ENCODE results near the gene RPL12.
"Not testable (repeated sequence)": the region's sequence is repeated elsewhere in the genome, so short reads cannot be mapped to it uniquely, and the experiment has no call there.

Gene RPL12

GRCh38 chr9:127473501-127473900 lies 22.3 kb upstream of the RPL12 start:
- TF ChIP-seq EZH2phosphoT487 (IDR thresholded peaks at IDR 0.05; ENCODE audit: borderline replicate concordance, low read length): no peak
- TF ChIP-seq CTCF (IDR thresholded peaks at IDR 0.05; ENCODE audit: low read depth, low read length, poor library complexity, severe bottlenecking): no peak
- Histone ChIP-seq H3K9me3 (ENCODE audit: control insufficient read depth, insufficient read depth, low read length) (no peaks in the 10 kb centered on the region), H3K9me2 (replicated peaks; ENCODE audit: control insufficient read depth, low read length) (no peaks in the 10 kb centered on the region), H4K20me1 (ENCODE audit: control insufficient read depth, insufficient read depth, low read depth, low read length) (no peaks in the 10 kb centered on the region), H3K79me2 (ENCODE audit: control insufficient read depth, low read length) (no peaks in the 10 kb centered on the region), H3K36me3 (ENCODE audit: control insufficient read depth, low read length) (no peaks in the 10 kb centered on the region), H3K27ac (ENCODE audit: low read depth, low read length) (no peak overlapping the region), H3K4me3 (ENCODE audit: low read length) (no peak overlapping the region), H3F3A (ENCODE audit: control insufficient read depth, insufficient read depth) (no peaks in the 10 kb centered on the region), H3K4me1 (ENCODE audit: control insufficient read depth, low read length) (no peaks in the 10 kb centered on the region), H3K4me2 (ENCODE audit: low read length) (no peak overlapping the region), H3K27me3 (ENCODE audit: control insufficient read depth, low read length) (no peaks in the 10 kb centered on the region)

DNA sequence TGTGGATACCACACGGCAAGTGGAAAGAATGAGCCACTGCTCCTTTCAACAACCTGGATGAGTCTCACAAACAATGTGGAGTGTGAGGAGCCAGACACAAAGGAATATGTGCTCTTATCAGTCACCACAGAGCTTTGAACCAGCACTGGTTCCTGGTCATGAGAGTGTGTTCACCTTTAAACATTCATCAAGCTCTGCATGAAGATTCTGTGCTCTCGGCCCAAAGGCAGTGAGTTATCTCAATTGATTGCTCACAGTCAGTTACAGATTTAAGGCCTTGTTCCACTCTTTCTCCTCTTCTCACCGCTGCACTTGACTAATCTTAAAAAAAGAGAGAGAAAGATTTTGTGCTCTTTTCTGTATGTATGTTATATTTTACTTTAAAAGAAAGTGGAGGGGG lies 19.5 kb upstream of the RPL12 start:
- Histone ChIP-seq H3K9me3 (ENCODE audit: control insufficient read depth, insufficient read depth, low read length) (no peaks in the 10 kb centered on the region), H3K4me1 (ENCODE audit: control insufficient read depth, low read length) (no peaks in the 10 kb centered on the region), H3K27me3 (ENCODE audit: control insufficient read depth, low read length) (no peaks in the 10 kb centered on the region), H3K9me2 (replicated peaks; ENCODE audit: control insufficient read depth, low read length) (no peaks in the 10 kb centered on the region), H4K20me1 (ENCODE audit: control insufficient read depth, insufficient read depth, low read depth, low read length) (no peaks in the 10 kb centered on the region), H3F3A (ENCODE audit: control insufficient read depth, insufficient read depth) (no peaks in the 10 kb centered on the region), H3K79me2 (ENCODE audit: control insufficient read depth, low read length) (no peaks in the 10 kb centered on the region), H3K4me3 (ENCODE audit: low read length) (no peak overlapping the region), H3K4me2 (ENCODE audit: low read length) (no peak overlapping the region), H3K36me3 (ENCODE audit: control insufficient read depth, low read length) (no peaks in the 10 kb centered on the region; the same call in 1 of the 2 replicates), H3K27ac (ENCODE audit: low read depth, low read length) (no peak overlapping the region)
- TF ChIP-seq CTCF (IDR thresholded peaks at IDR 0.05; ENCODE audit: low read depth, low read length, poor library complexity, severe bottlenecking) (no peak), EZH2phosphoT487 (IDR thresholded peaks at IDR 0.05; ENCODE audit: borderline replicate concordance, low read length) (no peak)

- no peaks in the 10 kb centered on the region for H3K9me3 ChIP-seq (ENCODE audit: control insufficient read depth, insufficient read depth, low read length)
- no peak overlapping the region for H3K4me2 ChIP-seq (ENCODE audit: low read length)
- H3F3A ChIP-seq (ENCODE audit: control insufficient read depth, insufficient read depth): no peaks in the 10 kb centered on the region
- no peaks in the 10 kb centered on the region for H3K79me2 ChIP-seq (ENCODE audit: control insufficient read depth, low read length)
- no peak for TF ChIP-seq CTCF (IDR thresholded peaks at IDR 0.05; ENCODE audit: low read depth, low read length, poor library complexity, severe bottlenecking)
- TF ChIP-seq EZH2phosphoT487 (IDR thresholded peaks at IDR 0.05; ENCODE audit: borderline replicate concordance, low read length): no peak
- no peaks in the 10 kb centered on the region for H4K20me1 ChIP-seq (ENCODE audit: control insufficient read depth, insufficient read depth, low read depth, low read length)
- no peak overlapping the region for H3K27ac ChIP-seq (ENCODE audit: low read depth, low read length)
- H3K4me3 ChIP-seq (ENCODE audit: low read length): no peak overlapping the region
- H3K27me3 ChIP-seq (ENCODE audit: control insufficient read depth, low read length): no peaks in the 10 kb centered on the region
- H3K4me1 ChIP-seq (ENCODE audit: control insufficient read depth, low read length): no peaks in the 10 kb centered on the region
- H3K9me2 ChIP-seq (replicated peaks; ENCODE audit: control insufficient read depth, low read length): no peaks in the 10 kb centered on the region
- H3K36me3 ChIP-seq (ENCODE audit: control insufficient read depth, low read length): no peaks in the 10 kb centered on the region; the same call in 1 of the 2 replicates
These were observed 16.4 kb upstream of the RPL12 start for GRCh38 chr9:127467621-127468020.

GRCh38 chr9:127466407-127466917 lies 15.3 kb upstream of the RPL12 start:
- H3K9me2 ChIP-seq (replicated peaks; ENCODE audit: control insufficient read depth, low read length); H3K4me2 ChIP-seq (ENCODE audit: low read length); H3K9me3 ChIP-seq (ENCODE audit: control insufficient read depth, insufficient read depth, low read length); H3F3A ChIP-seq (ENCODE audit: control insufficient read depth, insufficient read depth); H3K4me1 ChIP-seq (ENCODE audit: control insufficient read depth, low read length); H3K79me2 ChIP-seq (ENCODE audit: control insufficient read depth, low read length); H3K27me3 ChIP-seq (ENCODE audit: control insufficient read depth, low read length); H3K4me3 ChIP-seq (ENCODE audit: low read length); H3K36me3 ChIP-seq (ENCODE audit: control insufficient read depth, low read length); H3K27ac ChIP-seq (ENCODE audit: low read depth, low read length); H4K20me1 ChIP-seq (ENCODE audit: control insufficient read depth, insufficient read depth, low read depth, low read length): not testable (repeated sequence)
